GM19463 (cell line): ENCODE results near the gene GGT6.
"Not testable (repeated sequence)": the region's sequence is repeated elsewhere in the genome, so short reads cannot be mapped to it uniquely, and the experiment has no call there.

Experiments used
- ATAC-seq: cut with Tn5 transposase; IDR thresholded peaks from one replicate; pipeline ENCODE4 v1.9.1; 2021; ENCODE audit warnings: mild to moderate bottlenecking, moderate library complexity; ENCODE audit not compliant: unreplicated experiment

Gene GGT6

GRCh38 chr17:4592240-4593005 is 32.0 kb upstream of the GGT6 start:
- no peak for ATAC-seq

GRCh38 chr17:4591529-4591928 is 31.2 kb upstream of the GGT6 start:
- ATAC-seq, result no peak

GRCh38 chr17:4590981-4591453 is 30.6 kb upstream of the GGT6 start:
- ATAC-seq, result no peak

- ATAC-seq, result not testable (repeated sequence)
Observed at GRCh38 chr17:4590042-4590441, 29.7 kb upstream of the GGT6 start.

GRCh38 chr17:4588898-4589625 is 28.7 kb upstream of the GGT6 start:
- ATAC-seq, result no peak

GRCh38 chr17:4588391-4588790 is 28.0 kb upstream of the GGT6 start:
- no peak for ATAC-seq

GRCh38 chr17:4587803-4588202 is 27.4 kb upstream of the GGT6 start:
- ATAC-seq, result no peak

- no peak for ATAC-seq
Observed at GRCh38 chr17:4587195-4587594, 26.8 kb upstream of the GGT6 start.

GRCh38 chr17:4586043-4586442 is 25.7 kb upstream of the GGT6 start:
- no peak for ATAC-seq

- ATAC-seq, result no peak
Observed at GRCh38 chr17:4585638-4585994, 25.2 kb upstream of the GGT6 start.

GRCh38 chr17:4584917-4585637 is 24.7 kb upstream of the GGT6 start:
- ATAC-seq, result no peak

GRCh38 chr17:4584101-4584916 is 23.9 kb upstream of the GGT6 start, which contains the start of gene SMTNL2:
TSS of gene SMTNL2 (plus strand) at chr17:4584529. CDS start at chr17:4584606, 77 bp downstream.
- ATAC-seq, result no peak

- ATAC-seq, result no peak
Observed at GRCh38 chr17:4583782-4584100, 23.4 kb upstream of the GGT6 start.

- ATAC-seq, result no peak
Observed at GRCh38 chr17:4583206-4583605, 22.8 kb upstream of the GGT6 start.

- no peak for ATAC-seq
Observed at GRCh38 chr17:4582691-4583090, 22.3 kb upstream of the GGT6 start.

- no peak for ATAC-seq
Observed at GRCh38 chr17:4582101-4582501, 21.7 kb upstream of the GGT6 start.

GRCh38 chr17:4580291-4580690 is 19.9 kb upstream of the GGT6 start:
- ATAC-seq, result no peak

GRCh38 chr17:4579678-4580077 is 19.3 kb upstream of the GGT6 start:
- no peak for ATAC-seq

- ATAC-seq, result not testable (repeated sequence)
Observed at GRCh38 chr17:4578349-4578748, 18.0 kb upstream of the GGT6 start.

GRCh38 chr17:4577386-4577993 is 17.1 kb upstream of the GGT6 start:
- no peak for ATAC-seq
